OCI-LY3 (cell line): ENCODE data around the gene PMM2.

Experiments
- H2AFZ ChIP-seq: fragments of 200-600, 300-600 bp; shearing (Covaris generic); 2 replicates; pipeline ENCODE4 v1.6.0; 2014; ENCODE audit warnings: antibody characterized with exemption, low read depth, low read length
- H3K27ac ChIP-seq: fragments of 200-600, 300-600 bp; sonication (generic); 2 replicates; pipeline ENCODE4 v1.5.1; 2014; ENCODE audit warnings: mild to moderate bottlenecking, low read length, moderate library complexity, mixed read lengths
- H3K27me3 ChIP-seq: fragments of 200-600, 300-600 bp; sonication (generic); 2 replicates; pipeline ENCODE4 v1.6.1; 2014; ENCODE audit warnings: low read depth, low read length, mixed read lengths
- H3K36me3 ChIP-seq: fragments of 200-600, 300-600 bp; sonication (generic); replicated peaks from 2 replicates; pipeline ENCODE3; 2014; ENCODE audit warnings: low read depth, low read length, mixed read lengths
- H3K4me1 ChIP-seq: fragments of 300-600, 200-600 bp; sonication (generic); 2 replicates; pipeline ENCODE4 v1.6.1; 2014; ENCODE audit warnings: low read length, mixed read lengths
- H3K4me2 ChIP-seq: fragments of 200-600, 300-600 bp; sonication (generic); 2 replicates; pipeline ENCODE4 v1.6.1; 2014; ENCODE audit warnings: low read length, mixed read lengths
- H3K4me3 ChIP-seq: fragments of 300-600, 200-600 bp; sonication (generic); 2 replicates; pipeline ENCODE4 v1.5.1; 2014; ENCODE audit warnings: antibody characterized with exemption, mild to moderate bottlenecking, low read length, moderate library complexity
- H3K79me2 ChIP-seq: fragments of 300-600, 200-600 bp; shearing (Covaris generic); 2 replicates; pipeline ENCODE4 v1.6.1; 2014; ENCODE audit warnings: mild to moderate bottlenecking, low read length, mixed read lengths
- H3K9ac ChIP-seq: fragments of 300-600, 200-600 bp; shearing (Covaris generic); 2 replicates; pipeline ENCODE4 v1.6.0; 2014; ENCODE audit warnings: mild to moderate bottlenecking, low read length, moderate library complexity
- H3K9me3 ChIP-seq: fragments of 200-600, 300-600 bp; shearing (Covaris generic); 2 replicates; pipeline ENCODE4 v1.6.1; 2014; ENCODE audit warnings: low read length, mixed read lengths; ENCODE audit not compliant: insufficient read depth
- H4K20me1 ChIP-seq: fragments of 200-600, 300-600 bp; sonication (generic); 2 replicates; pipeline ENCODE4 v1.6.1; 2016; ENCODE audit warnings: low read length, mixed read lengths; ENCODE audit not compliant: insufficient read depth
- CTCF ChIP-seq: fragments of 200-600, 300-600 bp; sonication (generic); IDR thresholded peaks from 2 replicates; pipeline ENCODE4 v1.5.1; 2014; ENCODE audit warnings: antibody characterized with exemption, low read length, low read depth
- EZH2phosphoT487 ChIP-seq: fragments of 200-600 bp; shearing (Covaris generic); IDR thresholded peaks from 2 replicates; pipeline ENCODE4 v1.6.1; 2018; ENCODE audit warnings: antibody characterized with exemption, mixed run types, low read depth

Gene PMM2

DNA sequence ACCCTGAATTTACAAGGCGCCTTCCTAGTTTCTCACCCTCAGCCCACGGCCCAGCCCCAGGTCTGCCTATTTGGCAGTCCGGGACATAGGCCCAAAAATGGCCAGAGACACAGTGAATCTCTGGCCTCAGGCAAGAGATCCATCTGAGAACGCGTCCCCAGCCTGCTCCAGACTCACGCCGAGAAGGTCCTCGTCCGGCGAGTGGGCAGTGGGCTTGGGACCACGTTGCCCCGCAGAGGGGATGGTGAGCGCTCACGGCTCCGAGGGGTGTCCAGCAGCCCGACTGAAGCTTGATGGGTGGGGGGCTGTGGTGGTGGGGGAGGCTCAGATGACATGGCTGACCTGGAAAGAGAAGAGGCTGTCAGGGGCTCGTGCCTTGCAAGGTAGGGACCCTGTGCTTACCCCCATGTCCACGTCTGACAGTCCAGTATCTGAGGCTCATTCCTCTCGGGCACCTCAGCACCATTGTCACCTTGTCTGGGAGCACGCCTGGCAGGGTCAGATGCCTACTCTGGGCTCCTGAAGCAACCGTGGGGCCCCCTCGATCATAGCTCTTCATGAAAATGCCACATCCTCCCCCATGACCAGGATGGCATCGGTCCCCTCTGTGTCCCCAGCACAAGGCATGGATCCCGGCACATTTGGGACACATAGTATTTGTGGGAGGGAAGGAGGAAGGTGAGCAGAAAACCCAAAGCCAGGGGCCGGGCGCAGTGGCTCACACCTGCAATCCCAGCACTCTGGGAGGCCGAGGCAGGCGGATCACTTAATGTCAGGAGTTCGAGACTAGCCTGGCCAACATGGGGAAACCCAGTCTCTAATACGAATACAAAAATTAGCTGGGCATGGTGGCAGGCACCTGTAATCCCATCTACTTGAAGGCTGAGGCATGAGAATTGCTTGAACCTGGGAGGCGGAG lies 61.6 kb downstream of the PMM2 start:
- H3K4me2 ChIP-seq = no peak overlapping the region
- H4K20me1 ChIP-seq = peaks cover 55% of the 10 kb centered on the region
- TF ChIP-seq CTCF = no peak
- TF ChIP-seq EZH2phosphoT487 = no peak
- no peaks in the 10 kb centered on the region for H3K27me3 ChIP-seq
- peaks cover 38% of the 10 kb centered on the region for H3K36me3 ChIP-seq
- H3K79me2 ChIP-seq = peaks cover 40% of the 10 kb centered on the region
- no peak overlapping the region for H3K4me3 ChIP-seq
- peaks cover 4% of the 10 kb centered on the region; the same call in 1 of the 2 replicates for H3K4me1 ChIP-seq
- no peak overlapping the region for H2AFZ ChIP-seq
- H3K9me3 ChIP-seq = no peaks in the 10 kb centered on the region
- H3K27ac ChIP-seq = no peak overlapping the region
- H3K9ac ChIP-seq = no peak overlapping the region

DNA sequence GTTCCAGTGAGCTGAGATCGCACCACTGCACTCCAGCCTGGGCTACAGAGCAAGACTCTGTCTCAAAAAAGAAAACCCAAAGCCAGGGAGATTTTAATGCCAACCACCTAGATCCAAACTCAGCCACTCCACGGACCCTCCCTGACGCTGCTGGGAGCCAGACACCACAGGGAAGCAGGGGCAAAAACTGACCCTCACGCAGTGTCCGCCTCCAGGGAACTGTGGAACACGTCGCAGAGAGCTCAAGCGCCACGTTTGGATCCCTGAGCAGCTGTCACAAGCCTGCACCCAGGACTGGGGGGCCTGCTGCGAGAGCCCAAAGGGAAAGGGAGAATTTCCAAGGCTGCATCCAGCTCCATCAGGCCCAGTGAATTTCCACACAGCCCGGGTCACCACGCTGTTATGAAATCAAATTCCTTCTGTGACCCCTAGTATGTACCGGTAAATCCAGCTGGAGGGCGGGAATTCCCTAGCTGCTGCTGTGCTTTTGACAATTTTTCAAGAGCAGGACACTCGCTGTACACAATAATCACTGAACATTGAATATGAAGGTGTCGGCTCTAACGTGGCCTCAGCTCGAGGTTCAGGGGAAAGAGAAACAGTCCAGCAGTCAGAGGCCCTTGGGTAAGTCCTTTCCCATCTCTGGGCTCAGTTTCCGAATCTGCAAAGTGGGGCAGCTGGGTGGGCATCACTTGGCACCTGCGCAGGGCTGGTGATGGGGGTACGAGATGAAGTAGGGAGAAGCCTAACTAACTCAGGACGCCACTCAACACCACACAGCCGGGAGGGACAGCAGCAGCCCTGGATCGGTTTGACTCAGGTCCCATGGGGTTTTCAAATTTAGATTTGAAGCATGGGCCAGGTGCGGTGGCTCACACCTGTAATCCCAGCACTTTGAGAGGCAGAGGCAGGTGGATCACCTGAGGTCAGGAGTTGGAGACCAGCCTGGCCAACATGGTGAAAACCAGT lies 62.6 kb downstream of the PMM2 start:
- Histone ChIP-seq H3K4me3 (no peak overlapping the region), H3K27ac (no peak overlapping the region), H3K4me1 (peaks cover 4% of the 10 kb centered on the region; the same call in 1 of the 2 replicates), H3K4me2 (no peak overlapping the region), H3K9me3 (no peaks in the 10 kb centered on the region), H4K20me1 (peaks cover 61% of the 10 kb centered on the region), H3K79me2 (peaks cover 48% of the 10 kb centered on the region), H3K36me3 (peaks cover 29% of the 10 kb centered on the region), H3K27me3 (no peaks in the 10 kb centered on the region), H2AFZ (no peak overlapping the region), H3K9ac (no peak overlapping the region)
- TF ChIP-seq EZH2phosphoT487 = no peak
- no peak for TF ChIP-seq CTCF

GRCh38 chr16:8861563-8862308 lies 64.1 kb downstream of the PMM2 start:
- H3K4me3 ChIP-seq = no peak overlapping the region
- no peak overlapping the region for H2AFZ ChIP-seq
- H3K79me2 ChIP-seq = peaks cover 60% of the 10 kb centered on the region
- no peak overlapping the region for H3K9ac ChIP-seq
- H3K4me2 ChIP-seq = no peak overlapping the region
- TF ChIP-seq CTCF (no peak), EZH2phosphoT487 (no peak)
- no peaks in the 10 kb centered on the region for H3K27me3 ChIP-seq
- peaks cover 20% of the 10 kb centered on the region for H3K36me3 ChIP-seq
- peaks cover 4% of the 10 kb centered on the region; the same call in 1 of the 2 replicates for H3K4me1 ChIP-seq
- H4K20me1 ChIP-seq = peaks cover 73% of the 10 kb centered on the region
- H3K27ac ChIP-seq = no peak overlapping the region
- no peaks in the 10 kb centered on the region for H3K9me3 ChIP-seq
